Dedifferentiated amniotic fluid mesenchymal stem cell (primary cell): ENCODE data around the gene DGKB.

Experiments
- DNase-seq: peaks from one replicate; pipeline ENCODE4 v3.0.0-alpha.2; 2016; ENCODE audit errors: extremely low spot score

The DGKB gene

DNA sequence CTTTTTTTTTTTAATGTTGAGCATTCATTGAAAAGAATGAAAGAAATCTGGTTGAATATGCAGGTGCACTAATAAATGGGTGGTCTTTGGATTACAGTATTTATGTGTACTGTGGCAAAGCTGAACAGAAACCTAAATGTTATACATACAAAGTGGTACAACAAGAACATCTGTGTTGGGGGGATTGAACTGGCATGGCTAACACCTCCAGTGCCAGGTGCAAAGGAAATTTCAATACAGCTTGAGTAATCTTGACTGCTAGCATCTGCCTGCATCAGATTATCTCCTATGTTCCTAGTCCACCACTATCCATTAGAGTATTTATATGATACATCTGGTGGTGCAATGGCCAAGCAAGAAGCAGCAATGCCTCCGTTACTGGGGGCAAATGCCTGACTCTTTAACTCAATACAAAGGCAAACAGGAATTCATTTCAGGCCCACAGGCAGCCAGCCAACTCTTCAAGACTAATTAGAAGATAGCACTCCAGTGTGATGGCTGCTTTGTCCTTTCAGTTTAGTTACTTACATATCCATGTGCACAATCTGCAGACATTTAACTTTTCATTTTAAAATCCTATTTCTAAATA lies 692.6 kb downstream of the DGKB start:
- no peak for DNase-seq

DNA sequence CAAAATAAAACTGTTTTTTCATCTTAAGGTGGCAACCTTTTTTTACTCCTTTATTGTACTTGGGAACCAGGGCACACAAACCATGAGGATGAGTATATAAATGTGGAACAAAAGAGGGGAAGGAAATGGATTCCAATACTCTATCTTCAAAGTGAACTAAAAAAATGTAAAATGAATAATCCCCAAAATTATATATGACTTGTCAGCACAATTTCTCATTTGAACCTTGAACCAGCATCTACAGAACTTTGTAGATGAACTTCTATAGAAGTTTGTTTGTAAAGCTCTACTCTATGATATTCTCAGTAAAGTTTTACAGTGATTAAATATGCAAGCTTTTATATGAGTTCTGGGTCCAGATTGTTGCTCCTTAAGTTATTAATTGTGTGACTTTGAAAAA lies 694.8 kb downstream of the DGKB start:
- DNase-seq: no peak

DNA sequence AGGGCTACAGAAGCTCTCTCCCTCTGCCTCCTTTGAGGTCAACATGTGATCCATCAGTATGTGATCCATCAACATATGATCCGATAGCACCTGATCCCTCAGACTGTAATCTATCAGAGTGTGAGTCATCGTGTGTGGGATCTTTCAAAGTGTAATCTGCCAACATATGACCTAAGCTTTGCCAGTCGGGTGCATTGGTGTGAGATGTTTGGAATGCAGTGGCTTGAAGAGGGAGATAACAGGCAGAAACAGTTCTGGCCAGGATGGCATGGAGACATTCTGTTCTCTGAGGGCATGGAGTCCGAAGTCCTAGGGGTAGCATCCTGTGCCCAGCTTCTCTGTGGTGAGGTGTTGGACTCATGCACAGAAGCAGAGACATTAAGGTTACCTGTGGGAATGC lies 695.4 kb downstream of the DGKB start:
- DNase-seq: no peak

DNA sequence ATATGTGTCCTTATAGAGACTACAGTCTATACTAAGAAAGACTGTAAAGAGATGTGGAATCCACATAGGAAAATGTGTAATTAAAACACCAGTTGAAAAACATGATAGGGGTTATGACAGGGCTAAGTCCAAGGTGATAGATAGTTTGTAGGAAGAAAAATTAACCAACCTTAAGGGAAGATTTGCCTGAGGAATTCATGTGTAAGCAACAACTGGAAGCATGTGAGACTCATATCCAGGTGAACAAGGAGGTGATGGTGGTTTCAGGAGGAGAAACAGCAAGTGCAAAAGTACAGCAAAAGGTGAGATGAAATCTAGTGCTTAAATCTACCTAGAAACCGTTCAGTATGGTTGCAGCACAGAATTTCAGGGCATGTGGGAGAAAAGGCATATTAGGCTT lies 696.4 kb downstream of the DGKB start:
- DNase-seq: no peak

DNA sequence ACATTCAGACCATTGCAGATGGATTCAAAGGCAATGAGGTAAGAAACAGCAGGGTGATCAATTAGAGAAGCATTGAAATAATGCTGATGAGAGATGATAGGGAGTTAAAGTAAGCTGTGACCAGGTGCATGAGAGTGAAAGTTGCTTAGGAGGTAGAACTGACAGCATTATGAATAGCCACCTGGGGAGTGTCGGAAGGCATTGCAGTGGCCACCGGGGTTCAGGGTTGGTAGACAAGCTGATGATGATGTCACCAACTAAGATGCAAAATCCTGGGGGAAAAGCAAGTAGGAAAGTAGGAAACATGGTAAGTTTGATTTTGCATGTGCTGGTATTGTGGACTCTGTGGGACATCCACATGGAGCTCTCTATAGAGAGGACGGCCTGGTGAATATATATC lies 701.2 kb downstream of the DGKB start:
- no peak for DNase-seq

DNA sequence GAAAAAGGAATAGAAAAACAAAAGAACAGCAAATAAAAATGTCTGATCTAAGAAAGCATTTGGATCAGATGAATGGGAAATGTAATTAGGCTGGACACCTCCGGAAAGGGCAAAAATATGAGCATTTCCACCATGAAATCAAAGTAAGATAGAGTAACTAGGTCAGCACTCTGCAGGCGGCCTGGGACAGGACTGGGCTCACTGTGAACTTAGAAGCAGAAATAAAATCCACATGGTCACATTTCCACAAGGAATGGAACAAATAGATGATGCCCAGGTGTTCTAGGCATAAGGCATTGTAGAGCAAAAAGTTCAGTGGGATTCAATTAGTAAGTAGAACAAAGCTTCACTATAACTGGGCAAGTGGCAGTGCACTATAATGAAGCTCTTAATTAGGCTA lies 703.2 kb downstream of the DGKB start:
- no peak for DNase-seq

DNA sequence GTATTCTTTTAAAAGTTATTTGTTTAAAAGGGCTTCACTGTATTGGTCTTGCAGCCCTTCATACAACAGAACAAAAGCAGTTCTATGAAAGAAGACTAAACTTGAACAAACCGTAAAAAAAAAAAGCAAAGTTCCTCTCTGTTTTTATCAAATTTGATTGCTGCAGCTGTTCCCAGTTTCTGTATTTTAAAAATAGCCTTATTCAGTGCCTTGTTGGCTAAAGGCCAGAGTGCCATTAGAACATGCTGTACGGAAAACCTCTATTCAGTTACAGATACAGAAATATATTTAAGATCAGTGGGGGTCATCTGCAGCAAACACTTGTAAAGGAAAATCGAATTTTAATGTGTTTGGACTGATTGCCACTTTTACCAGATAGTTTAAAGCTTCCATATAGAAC lies 705.3 kb downstream of the DGKB start:
- DNase-seq: no peak

DNA sequence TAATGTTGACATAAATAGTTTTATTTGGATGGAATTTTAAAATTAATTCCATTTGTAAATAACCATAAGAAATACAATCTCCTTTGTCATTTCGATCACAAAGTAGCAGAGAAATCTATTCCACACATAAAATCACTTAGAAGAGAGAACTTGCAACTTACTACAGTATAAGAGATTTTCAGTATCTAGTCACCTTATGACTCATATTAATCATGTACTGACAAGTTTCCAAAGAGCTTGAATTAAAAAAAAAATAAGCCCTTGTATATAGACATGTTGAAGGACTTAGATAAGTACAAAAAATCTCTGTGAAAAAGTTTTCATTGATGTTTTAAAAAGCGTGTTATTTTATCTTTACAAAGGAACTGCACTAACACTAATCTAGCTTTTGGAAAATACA lies 706.0 kb downstream of the DGKB start:
- DNase-seq: no peak

DNA sequence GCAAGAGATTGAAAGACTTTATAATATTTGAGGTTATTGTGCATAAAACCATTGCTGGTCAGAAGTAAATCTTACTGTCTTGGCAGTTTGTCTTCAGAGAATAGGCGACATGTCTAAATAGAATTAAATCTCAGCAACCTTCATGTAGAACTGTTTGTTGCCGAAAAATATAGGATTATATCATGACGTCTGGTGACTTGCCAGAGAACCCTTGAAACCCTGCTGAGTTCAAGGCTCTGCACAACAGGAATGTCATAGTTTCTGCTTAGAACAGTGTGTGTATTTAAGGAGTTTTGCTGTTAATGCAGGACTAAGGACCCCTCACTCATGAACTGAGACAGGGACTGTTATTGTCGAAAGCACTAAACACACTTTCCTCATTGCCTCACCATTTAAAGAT lies 706.7 kb downstream of the DGKB start:
- DNase-seq: no peak

DNA sequence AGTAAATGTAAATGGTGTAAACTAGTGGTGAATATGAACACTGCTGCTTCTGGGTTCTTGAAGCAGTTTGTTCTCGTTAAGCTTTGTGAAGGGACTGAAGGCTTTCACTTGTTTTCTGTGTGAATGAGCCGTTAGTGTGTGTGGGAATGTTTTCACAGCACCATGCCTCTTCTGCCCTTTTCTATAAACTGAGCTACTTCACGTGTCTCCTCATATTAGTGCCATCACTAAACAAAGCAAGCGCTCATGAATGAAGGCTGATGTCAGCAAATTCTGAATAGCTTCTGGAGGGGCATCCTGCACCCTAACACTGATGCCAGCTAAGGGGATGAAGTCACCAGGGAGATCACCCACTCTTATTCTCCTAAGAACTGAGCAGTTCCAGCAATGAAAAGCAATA lies 707.5 kb downstream of the DGKB start:
- no peak for DNase-seq

DNA sequence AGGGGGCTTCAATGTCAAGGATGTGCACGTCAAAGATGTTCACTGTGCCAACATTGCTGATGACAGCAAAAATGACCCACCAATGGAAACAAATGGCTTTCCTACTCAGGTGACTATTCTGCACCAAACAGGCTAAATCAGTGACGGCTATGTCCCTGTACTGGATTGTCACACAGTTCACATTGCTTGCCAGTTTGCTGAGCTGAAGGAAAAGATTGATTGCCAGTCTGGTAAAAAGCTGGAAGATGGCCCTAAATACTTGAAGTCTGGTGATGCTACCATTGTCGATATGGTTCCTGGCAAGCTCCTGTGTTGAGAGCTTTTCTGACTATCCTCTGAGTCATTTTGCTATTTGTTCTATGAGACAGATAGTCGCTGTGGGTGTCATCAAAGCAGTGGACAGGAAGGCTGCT lies 710.9 kb downstream of the DGKB start:
- no peak for DNase-seq

DNA sequence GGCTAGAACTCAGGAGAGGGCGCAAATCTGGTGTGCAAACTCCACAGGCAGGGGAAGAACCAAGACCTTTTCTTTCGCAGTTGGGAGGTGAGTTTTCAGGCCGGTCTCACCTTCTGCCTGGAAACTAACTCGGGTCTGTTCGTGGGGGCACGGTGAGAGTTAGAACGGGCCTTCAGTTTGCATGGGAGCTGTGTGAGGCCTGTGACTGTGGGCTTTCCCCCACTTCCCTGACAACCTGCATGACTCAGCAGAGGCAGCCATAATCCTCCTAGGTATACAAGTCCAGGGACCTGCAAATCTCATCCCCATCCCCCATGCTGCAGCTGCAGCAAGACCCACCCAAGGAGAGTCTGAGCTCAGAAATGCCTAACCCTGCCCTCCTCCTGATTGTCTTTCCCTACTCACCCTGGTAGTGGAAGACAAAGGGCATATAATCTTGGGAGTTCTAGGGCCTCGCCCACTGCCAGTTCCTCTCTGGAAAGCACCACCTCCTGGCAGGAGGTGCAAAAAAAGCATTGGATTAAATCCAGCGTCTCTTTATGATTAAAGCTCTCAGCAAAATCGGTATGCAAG lies 718.2 kb downstream of the DGKB start:
- no peak for DNase-seq

DNA sequence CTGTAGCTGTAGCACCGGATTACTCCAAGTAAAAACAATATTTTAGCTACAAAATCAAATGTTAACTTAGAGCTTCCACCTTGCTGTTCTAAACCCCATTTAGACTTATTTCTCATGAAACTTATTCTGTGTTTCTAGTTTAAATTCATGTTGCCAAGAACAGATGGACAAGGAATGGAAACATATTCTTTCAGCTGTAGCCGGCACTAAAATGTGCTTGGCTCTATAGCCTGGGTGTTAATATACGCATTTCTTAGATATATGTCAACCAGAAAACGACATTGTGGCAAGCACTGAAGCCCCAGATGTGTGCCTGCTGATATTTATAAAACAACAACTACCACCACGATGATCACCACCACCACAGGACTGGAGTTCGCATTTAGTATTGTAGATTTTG lies 722.8 kb downstream of the DGKB start:
- no peak for DNase-seq

DNA sequence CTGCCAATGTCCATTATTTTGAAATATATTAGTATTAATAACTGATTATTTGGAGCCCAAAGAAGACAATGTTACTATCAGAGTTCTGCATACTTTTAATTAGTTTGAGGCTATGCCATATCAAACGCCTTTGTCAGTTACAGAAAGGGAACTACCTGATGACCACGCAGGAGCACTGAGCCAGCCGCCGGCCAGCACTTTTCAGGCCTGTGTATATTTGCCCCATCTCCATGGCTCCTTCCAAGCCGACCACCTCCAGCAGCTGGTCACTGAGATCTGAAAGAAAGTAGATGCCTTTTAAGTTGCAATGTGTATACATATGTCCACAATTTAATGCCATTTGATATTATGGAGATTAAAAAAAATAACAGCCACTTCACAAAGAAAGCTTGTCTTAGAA lies 724.7 kb downstream of the DGKB start:
- no peak for DNase-seq

DNA sequence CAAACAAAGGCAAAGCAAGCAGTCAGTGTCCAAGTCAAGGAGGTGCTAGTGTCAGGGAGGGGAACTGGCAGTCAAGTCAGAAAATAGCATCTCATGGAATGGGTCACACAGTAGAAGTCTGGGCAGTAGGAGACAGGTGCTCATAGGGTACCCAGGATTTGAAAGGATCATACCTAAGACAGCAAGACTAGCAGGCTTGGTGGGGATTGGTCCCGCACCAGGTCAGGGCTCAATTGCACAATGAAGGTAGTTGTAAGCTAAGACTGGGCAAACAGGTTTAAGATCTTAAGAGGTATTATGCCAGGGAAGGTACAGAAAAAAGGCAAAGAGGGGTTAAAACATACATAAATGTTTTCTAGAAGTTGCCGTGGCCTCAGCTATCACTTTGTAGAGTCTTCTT lies 731.7 kb downstream of the DGKB start:
- DNase-seq: no peak

DNA sequence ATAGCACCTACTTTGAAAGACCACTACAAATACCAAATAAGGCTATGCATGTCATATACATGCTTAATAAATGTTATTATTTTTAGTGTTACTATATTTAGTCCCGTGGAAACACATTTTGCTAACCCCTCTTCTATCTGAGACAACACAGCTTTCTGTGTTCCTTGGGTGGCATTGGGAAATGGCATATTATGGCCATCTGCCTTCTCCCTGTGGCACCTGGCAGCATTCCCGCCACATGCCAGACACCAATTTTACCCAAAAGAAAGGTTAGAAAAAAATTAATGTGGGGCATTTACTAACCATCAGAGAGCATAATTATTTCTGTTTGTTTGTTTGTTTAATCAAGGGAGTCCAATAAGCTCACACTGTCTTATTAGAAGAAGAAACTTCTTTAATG lies 744.4 kb downstream of the DGKB start:
- DNase-seq: no peak

DNA sequence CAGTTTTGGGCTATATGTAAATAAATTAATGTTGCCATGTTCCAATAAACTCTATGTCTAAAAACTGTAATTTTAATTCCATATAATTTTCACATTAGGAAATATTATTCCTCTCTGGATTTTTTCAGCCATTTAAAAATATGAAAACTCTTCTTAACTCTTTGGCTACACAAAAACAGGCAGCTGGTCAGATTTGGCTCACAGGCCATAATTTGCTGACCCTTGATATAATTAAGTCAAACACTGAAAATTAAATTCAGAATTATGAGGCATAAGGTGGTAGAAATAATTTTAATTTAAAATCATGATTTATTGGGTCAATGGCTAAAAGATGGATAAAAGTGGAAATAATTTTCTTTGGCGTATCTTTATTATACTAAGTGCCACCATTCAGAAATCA lies 746.1 kb downstream of the DGKB start:
- DNase-seq: no peak

DNA sequence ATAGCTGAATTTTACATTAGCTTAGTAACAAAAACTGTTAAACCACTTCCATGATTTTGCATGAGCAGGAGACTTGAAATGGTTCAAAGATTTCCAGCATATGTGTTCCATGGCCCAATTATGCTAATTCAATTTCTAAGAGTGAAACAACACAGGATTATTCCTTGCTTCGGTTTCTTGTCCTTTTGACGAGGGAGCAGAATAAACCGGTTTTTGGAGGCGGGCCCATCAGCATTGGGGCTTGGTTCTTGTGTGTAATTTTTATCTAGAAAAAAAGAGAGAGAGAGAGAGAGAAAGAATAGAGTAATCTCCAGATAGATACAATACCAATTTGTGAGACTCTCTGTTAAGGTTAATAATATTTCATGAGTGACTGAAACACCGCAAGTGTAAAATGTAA lies 753.6 kb downstream of the DGKB start:
- DNase-seq: no peak

DNA sequence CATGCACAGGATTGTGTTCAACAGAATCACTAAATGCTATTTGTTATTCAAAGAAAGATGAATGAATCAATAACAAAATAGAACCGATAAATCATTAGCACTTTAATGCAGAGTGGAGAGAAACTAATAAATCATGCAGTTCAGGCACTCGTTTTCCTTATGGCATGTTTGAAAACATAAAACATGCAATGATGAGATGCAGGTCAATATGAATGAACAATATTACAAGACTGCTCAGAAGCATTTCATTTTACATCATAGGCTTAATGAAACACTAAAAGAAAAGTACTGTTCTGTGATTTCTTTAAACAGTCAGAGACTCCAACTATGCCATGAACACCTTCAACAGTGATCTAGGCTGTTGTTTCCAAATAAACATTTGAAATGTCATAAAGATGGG lies 755.0 kb downstream of the DGKB start:
- DNase-seq: no peak

DNA sequence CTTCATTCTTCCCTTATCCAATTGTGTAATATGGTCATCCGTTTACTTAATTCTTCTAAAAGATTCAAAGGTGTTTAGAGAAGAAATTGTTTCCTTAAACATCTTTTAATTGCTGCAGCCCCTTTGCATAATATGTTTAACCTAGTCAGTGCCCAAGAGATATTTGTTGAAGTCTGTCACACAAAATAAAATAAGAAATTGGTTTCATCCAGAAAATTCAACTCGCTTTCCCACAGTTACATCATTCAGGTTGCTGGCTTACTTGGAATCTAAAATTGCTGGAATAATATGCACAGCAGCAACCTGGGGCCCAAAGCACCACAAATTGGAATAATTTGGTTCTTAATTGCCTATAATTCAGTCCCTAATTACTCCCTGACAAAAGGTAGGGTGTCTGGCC lies 758.0 kb downstream of the DGKB start:
- peak; percentile 22 for DNase-seq

DNA sequence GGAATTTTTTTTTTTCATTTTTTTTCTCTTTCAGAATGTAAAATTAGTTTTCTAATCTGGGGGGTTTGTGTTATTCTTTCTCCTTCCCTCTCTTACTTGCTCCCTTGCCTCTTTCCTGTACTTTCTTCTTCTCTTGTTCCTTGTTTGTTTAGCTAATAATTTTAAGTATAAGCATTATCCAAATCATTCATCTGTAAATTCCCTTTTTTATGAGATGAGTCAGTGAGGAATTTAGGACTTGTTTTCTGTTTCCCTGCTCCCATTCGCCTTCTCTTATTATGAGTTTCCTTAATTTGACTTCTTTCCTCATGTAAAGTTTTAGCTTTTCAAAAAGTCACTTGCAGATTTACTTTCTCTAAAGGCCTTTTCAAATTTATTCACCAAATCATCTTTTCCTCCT lies 758.4 kb downstream of the DGKB start:
- DNase-seq: no peak

DNA sequence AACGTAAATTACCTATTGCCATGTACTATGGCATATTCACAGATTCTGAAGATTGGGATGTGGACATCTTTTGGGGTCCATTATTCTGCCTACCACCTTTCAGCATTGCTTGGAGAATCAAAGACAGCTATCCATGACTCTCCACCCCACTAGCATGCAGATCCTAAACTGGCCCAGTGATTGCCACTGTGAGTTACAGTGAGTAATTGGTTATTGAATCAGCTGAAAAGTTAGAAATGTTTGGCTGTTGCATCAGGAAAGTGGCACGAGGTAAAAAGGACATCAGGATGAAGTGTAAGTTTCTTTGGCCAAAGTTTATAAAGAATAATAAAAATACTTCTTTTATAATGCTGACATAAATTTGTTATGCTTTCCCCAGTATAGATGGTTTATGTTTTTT lies 764.9 kb downstream of the DGKB start:
- peak; percentile 26 for DNase-seq

DNA sequence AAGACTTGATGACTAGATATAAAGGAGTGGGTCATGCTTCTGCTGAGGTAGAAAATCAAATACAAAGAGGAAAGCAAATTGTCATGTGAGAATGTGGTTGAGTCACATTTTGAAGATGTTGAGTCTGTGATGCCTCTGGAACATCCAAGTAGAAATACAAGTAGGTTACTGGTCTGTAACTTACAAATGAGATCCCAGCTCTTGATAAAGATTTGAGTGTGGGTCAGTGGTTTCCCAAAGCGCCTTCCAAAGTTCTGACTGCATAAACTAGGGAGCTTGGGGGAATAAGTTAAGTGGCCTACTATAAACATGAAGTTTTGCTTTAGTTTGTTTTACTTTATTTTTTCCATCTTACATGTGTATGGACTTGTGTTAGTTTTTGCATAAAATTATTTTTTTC lies 768.8 kb downstream of the DGKB start:
- no peak for DNase-seq

DNA sequence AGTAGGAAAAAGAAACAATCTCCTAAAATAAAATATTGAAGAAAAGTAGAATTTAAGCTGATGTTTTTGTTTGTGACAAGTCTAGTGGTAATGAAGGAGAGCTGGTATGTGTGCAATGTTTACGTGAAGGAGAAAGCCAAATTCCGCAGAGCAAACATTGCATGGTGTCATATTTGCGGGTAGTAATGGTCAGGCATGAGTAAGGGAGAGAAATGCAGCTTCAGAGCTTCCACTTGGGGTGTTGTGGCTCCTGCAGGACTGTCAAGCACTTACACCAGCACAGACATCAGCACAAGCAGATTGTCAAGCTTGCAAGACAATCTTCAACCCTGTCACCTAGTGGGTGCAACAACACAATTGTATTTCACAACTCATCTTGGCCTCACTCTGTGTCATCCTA lies 776.6 kb downstream of the DGKB start:
- peak; percentile 44 for DNase-seq
